ENCODE data around the gene OR10A5.
"Not testable (repeated sequence)": the region's sequence is repeated elsewhere in the genome, so short reads cannot be mapped to it uniquely, and the experiment has no call there.

OR10A5 gene

GRCh38 chr11:6845383-6845782 is at the start of gene OR10A5:
Gene OR10A5, plus strand, starts transcription at chr11:6845683. Its CDS starts 0 bp downstream, at chr11:6845683.
- no peak for DNase-seq

GRCh38 chr11:6799402-6799801 is 46.1 kb upstream of the OR10A5 start, which contains the start of gene OR6A2:
Gene OR6A2, minus strand, starts transcription at chr11:6799689. Its CDS starts 3,981 bp downstream, at chr11:6795708.
- no peak for DNase-seq

- not testable (repeated sequence) for DNase-seq
Measured at GRCh38 chr11:6801075-6801474, 44.4 kb upstream of the OR10A5 start.

GRCh38 chr11:6812390-6813005 is 33.0 kb upstream of the OR10A5 start:
- no peak for DNase-seq

GRCh38 chr11:6813656-6814055 is 31.8 kb upstream of the OR10A5 start:
- DNase-seq = no peak

GRCh38 chr11:6817694-6818093 is 27.8 kb upstream of the OR10A5 start:
- no peak for DNase-seq

- no peak for DNase-seq
Measured at GRCh38 chr11:6818967-6819366, 26.5 kb upstream of the OR10A5 start.

GRCh38 chr11:6824136-6824823 is 21.2 kb upstream of the OR10A5 start:
- no peak for DNase-seq

GRCh38 chr11:6825231-6825744 is 20.2 kb upstream of the OR10A5 start:
- DNase-seq = no peak

- DNase-seq = no peak
Measured at GRCh38 chr11:6828103-6828502, 17.4 kb upstream of the OR10A5 start.

GRCh38 chr11:6833356-6833755 is 12.1 kb upstream of the OR10A5 start:
- DNase-seq = no peak

GRCh38 chr11:6834021-6834420 is 11.5 kb upstream of the OR10A5 start:
- DNase-seq = no peak

- no peak for DNase-seq
Measured at GRCh38 chr11:6841694-6842093, 3.8 kb upstream of the OR10A5 start.

GRCh38 chr11:6843670-6844069 is 1.8 kb upstream of the OR10A5 start:
- DNase-seq = no peak

- DNase-seq = no peak
Measured at GRCh38 chr11:6844356-6844755, 1.1 kb upstream of the OR10A5 start.

- no peak for DNase-seq
Measured at GRCh38 chr11:6850526-6850925, 5.0 kb downstream of the OR10A5 start.

- not testable (repeated sequence) for DNase-seq
Measured at GRCh38 chr11:6854801-6855200, 9.3 kb downstream of the OR10A5 start.

- no peak for DNase-seq
Measured at GRCh38 chr11:6855971-6856541, 10.6 kb downstream of the OR10A5 start.

- DNase-seq = no peak
Measured at GRCh38 chr11:6856871-6857270, 11.4 kb downstream of the OR10A5 start.

GRCh38 chr11:6862961-6863360 is 17.5 kb downstream of the OR10A5 start, which contains the start of gene OR10A2:
Gene OR10A2, plus strand, starts transcription at chr11:6863057. Its CDS starts 6,698 bp downstream, at chr11:6869755.
- DNase-seq = no peak

- DNase-seq = no peak
Measured at GRCh38 chr11:6864438-6864837, 19.0 kb downstream of the OR10A5 start.

GRCh38 chr11:6871278-6871677 is 25.8 kb downstream of the OR10A5 start:
- no peak for DNase-seq

GRCh38 chr11:6875761-6876160 is 30.3 kb downstream of the OR10A5 start:
- DNase-seq = no peak

GRCh38 chr11:6876325-6876724 is 30.8 kb downstream of the OR10A5 start, which contains the start of gene OR10A4:
Gene OR10A4, plus strand, starts transcription at chr11:6876625. Its CDS starts 23 bp downstream, at chr11:6876648.
- DNase-seq = no peak
